ENCODE data around the gene OLFML2A.

Gene OLFML2A

GRCh38 chr9:124854161-124854560 is 77.2 kb downstream of the OLFML2A start:
- DNase-seq (ENCODE audit: low read depth), result no peak

- no peak for DNase-seq (ENCODE audit: low read depth)
These were observed 77.9 kb downstream of the OLFML2A start for GRCh38 chr9:124854822-124855221.

GRCh38 chr9:124855566-124855943 is 78.6 kb downstream of the OLFML2A start:
- no peak for DNase-seq (ENCODE audit: low read depth)

- no peak for DNase-seq (ENCODE audit: low read depth)
These were observed 79.2 kb downstream of the OLFML2A start for GRCh38 chr9:124855944-124856765.

GRCh38 chr9:124857533-124858162 is 80.7 kb downstream of the OLFML2A start:
- DNase-seq (ENCODE audit: low read depth), result no peak

GRCh38 chr9:124858330-124859046 is 81.6 kb downstream of the OLFML2A start:
- no peak for DNase-seq (ENCODE audit: low read depth)

GRCh38 chr9:124859803-124860581 is 83.1 kb downstream of the OLFML2A start:
- no peak for DNase-seq (ENCODE audit: low read depth)

GRCh38 chr9:124860582-124861341 is 83.8 kb downstream of the OLFML2A start:
- no peak for DNase-seq (ENCODE audit: low read depth)

- peak; percentile 94 for DNase-seq (ENCODE audit: low read depth)
These were observed 84.7 kb downstream of the OLFML2A start, which contains the start of the genes ARPC5L and RPL35 for GRCh38 chr9:124861342-124862229. ARPC5L (plus strand) TSS chr9:124862130; CDS start chr9:124869291, 7,161 bp downstream. RPL35 (minus strand) TSS chr9:124861957; CDS start chr9:124861912, 45 bp downstream.

GRCh38 chr9:124863371-124863871 is 86.5 kb downstream of the OLFML2A start:
- no peak for DNase-seq (ENCODE audit: low read depth)

All from T follicular helper cell (primary cell).